Endothelial cell of umbilical vein (primary cell): Measurements from ENCODE around the gene FANCE.

Experiments
- EZH2 ChIP-seq: IDR thresholded peaks from 2 replicates; pipeline ENCODE4 v1.6.1; 2012; ENCODE audit warnings: borderline replicate concordance, low read depth, mild to moderate bottlenecking, moderate library complexity, low read length, inconsistent platforms; ENCODE audit not compliant: severe bottlenecking
- FOS ChIP-seq: IDR thresholded peaks from 2 replicates; pipeline ENCODE4 v1.6.1; 2011; ENCODE audit warnings: mild to moderate bottlenecking, low read length, moderate library complexity, borderline replicate concordance; ENCODE audit not compliant: insufficient read depth
- JUN ChIP-seq: IDR thresholded peaks from 2 replicates; pipeline ENCODE4 v1.6.1; 2011; ENCODE audit warnings: borderline replicate concordance, low read depth; ENCODE audit not compliant: insufficient read length, insufficient read depth
- MYC ChIP-seq: IDR thresholded peaks from one replicate; pipeline ENCODE4 v1.6.1; 2011; ENCODE audit warnings: mild to moderate bottlenecking, low read depth, low read length
- POLR2A ChIP-seq: IDR thresholded peaks from 2 replicates; pipeline ENCODE4 v1.6.1; 2012; ENCODE audit warnings: low read depth, mild to moderate bottlenecking, control low read depth, low read length
- POLR2AphosphoS5 ChIP-seq: IDR thresholded peaks from 2 replicates; pipeline ENCODE4 v1.6.1; 2012; ENCODE audit warnings: low read depth, mild to moderate bottlenecking, control low read depth, low read length, moderate library complexity; ENCODE audit not compliant: insufficient read depth
- TF ChIP-seq, protein P1 (sequence below), 2 donors: IDR thresholded peaks; 1 replicate in 1 of 2; 2 replicates in 1 of 2; pipeline ENCODE4 v1.5.1; 2011; ENCODE audit warnings: low read length in 2 of 2, mild to moderate bottlenecking in 2 of 2, moderate library complexity in 2 of 2, control low read depth in 1 of 2, inconsistent platforms in 1 of 2, low read depth in 1 of 2; ENCODE audit not compliant: insufficient read depth in 1 of 2; ENCODE audit errors: extremely low read depth in 1 of 2
- TF ChIP-seq, protein P2 (sequence below): IDR thresholded peaks from 2 replicates; pipeline ENCODE4 v1.6.1; 2011; ENCODE audit not compliant: insufficient read depth, insufficient read length

DNA sequence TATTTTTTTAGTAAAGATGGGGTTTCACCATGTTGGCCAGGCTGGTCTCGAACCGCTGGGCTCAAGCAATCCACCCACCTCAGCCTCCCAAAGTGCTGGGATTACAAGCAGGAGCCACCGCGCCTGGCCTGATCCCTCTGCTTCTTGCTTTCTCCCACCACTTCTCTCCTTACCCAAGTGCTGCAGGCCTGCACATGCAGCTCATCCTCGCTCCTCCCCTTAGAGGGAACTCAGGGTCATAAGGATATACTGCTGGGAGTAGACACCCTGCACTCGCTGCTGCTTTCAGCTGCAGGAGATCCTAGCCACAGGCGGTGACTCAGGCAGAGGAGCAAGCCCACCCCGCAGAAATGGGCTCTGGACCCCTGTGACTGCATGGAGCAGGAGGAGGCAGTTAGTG is 40.0 kb upstream of the FANCE start:
- TF ChIP-seq FOS (no peak), POLR2A (no peak), POLR2AphosphoS5 (no peak), EZH2 (no peak), JUN (no peak), MYC (no peak)
- TF ChIP-seq, protein P1, sequence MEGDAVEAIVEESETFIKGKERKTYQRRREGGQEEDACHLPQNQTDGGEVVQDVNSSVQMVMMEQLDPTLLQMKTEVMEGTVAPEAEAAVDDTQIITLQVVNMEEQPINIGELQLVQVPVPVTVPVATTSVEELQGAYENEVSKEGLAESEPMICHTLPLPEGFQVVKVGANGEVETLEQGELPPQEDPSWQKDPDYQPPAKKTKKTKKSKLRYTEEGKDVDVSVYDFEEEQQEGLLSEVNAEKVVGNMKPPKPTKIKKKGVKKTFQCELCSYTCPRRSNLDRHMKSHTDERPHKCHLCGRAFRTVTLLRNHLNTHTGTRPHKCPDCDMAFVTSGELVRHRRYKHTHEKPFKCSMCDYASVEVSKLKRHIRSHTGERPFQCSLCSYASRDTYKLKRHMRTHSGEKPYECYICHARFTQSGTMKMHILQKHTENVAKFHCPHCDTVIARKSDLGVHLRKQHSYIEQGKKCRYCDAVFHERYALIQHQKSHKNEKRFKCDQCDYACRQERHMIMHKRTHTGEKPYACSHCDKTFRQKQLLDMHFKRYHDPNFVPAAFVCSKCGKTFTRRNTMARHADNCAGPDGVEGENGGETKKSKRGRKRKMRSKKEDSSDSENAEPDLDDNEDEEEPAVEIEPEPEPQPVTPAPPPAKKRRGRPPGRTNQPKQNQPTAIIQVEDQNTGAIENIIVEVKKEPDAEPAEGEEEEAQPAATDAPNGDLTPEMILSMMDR (IDR thresholded peaks at IDR 0.05; ENCODE audit: extremely low read depth in 1 of 2, insufficient read depth in 1 of 2, low read depth in 1 of 2, low read length in 2 of 2), result no peak
- TF ChIP-seq, protein P2, sequence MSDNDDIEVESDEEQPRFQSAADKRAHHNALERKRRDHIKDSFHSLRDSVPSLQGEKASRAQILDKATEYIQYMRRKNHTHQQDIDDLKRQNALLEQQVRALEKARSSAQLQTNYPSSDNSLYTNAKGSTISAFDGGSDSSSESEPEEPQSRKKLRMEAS, result no peak
